Measurements from ENCODE around the gene CPPED1.
"Not testable (repeated sequence)": the region's sequence is repeated elsewhere in the genome, so short reads cannot be mapped to it uniquely, and the experiment has no call there.

The CPPED1 gene

GRCh38 chr16:12803203-12804093 lies at the start of gene CPPED1:
Gene CPPED1, minus strand, starts transcription at chr16:12803887. Its CDS starts 111 bp downstream, at chr16:12803776.
- peak; percentile 86 for DNase-seq (ENCODE audit: low read depth)

- DNase-seq (ENCODE audit: low read depth) = no peak
These were observed 46.5 kb upstream of the CPPED1 start for GRCh38 chr16:12850186-12850585.

GRCh38 chr16:12846592-12846991 lies 42.9 kb upstream of the CPPED1 start:
- no peak for DNase-seq (ENCODE audit: low read depth)

- DNase-seq (ENCODE audit: low read depth) = no peak
These were observed 41.6 kb upstream of the CPPED1 start for GRCh38 chr16:12845282-12845681.

GRCh38 chr16:12837756-12838155 lies 34.1 kb upstream of the CPPED1 start:
- no peak for DNase-seq (ENCODE audit: low read depth)

- no peak for DNase-seq (ENCODE audit: low read depth)
These were observed 33.6 kb upstream of the CPPED1 start for GRCh38 chr16:12837291-12837690.

GRCh38 chr16:12833926-12834325 lies 30.2 kb upstream of the CPPED1 start:
- no peak for DNase-seq (ENCODE audit: low read depth)

GRCh38 chr16:12829096-12829888 lies 25.6 kb upstream of the CPPED1 start:
- DNase-seq (ENCODE audit: low read depth) = no peak

GRCh38 chr16:12828206-12828605 lies 24.5 kb upstream of the CPPED1 start:
- no peak for DNase-seq (ENCODE audit: low read depth)

- DNase-seq (ENCODE audit: low read depth) = no peak
These were observed 22.9 kb upstream of the CPPED1 start for GRCh38 chr16:12826559-12826958.

GRCh38 chr16:12819126-12820117 lies 15.7 kb upstream of the CPPED1 start:
- peak; percentile 73 for DNase-seq (ENCODE audit: low read depth)

GRCh38 chr16:12818326-12818725 lies 14.6 kb upstream of the CPPED1 start:
- no peak for DNase-seq (ENCODE audit: low read depth)

- DNase-seq (ENCODE audit: low read depth) = not testable (repeated sequence)
These were observed 13.1 kb upstream of the CPPED1 start for GRCh38 chr16:12816791-12817214.

- no peak for DNase-seq (ENCODE audit: low read depth)
These were observed 11.7 kb upstream of the CPPED1 start for GRCh38 chr16:12815361-12815760.

- not testable (repeated sequence) for DNase-seq (ENCODE audit: low read depth)
These were observed 10.0 kb upstream of the CPPED1 start for GRCh38 chr16:12813734-12814133.

GRCh38 chr16:12813321-12813720 lies 9.6 kb upstream of the CPPED1 start:
- DNase-seq (ENCODE audit: low read depth) = not testable (repeated sequence)

- DNase-seq (ENCODE audit: low read depth) = no peak
These were observed 8.0 kb upstream of the CPPED1 start for GRCh38 chr16:12811441-12812383.

- no peak for DNase-seq (ENCODE audit: low read depth)
These were observed 1.4 kb upstream of the CPPED1 start for GRCh38 chr16:12805066-12805465.

GRCh38 chr16:12804395-12804794 lies 708 bp upstream of the CPPED1 start:
- no peak for DNase-seq (ENCODE audit: low read depth)

- DNase-seq (ENCODE audit: low read depth) = no peak
These were observed 1.0 kb downstream of the CPPED1 start for GRCh38 chr16:12802661-12803060.

- DNase-seq (ENCODE audit: low read depth) = no peak
These were observed 1.6 kb downstream of the CPPED1 start for GRCh38 chr16:12802048-12802447.

Data from activated T-cell treated with anti-CD3 and anti-CD28 coated beads for 1 hour (primary cell).